NCI-H774 (cell line): ENCODE data around the gene LRIT2.
A peak's percentile ranks its signal among the peaks of the same experiment; 100 is the strongest.
"Not testable (repeated sequence)": the region's sequence is repeated elsewhere in the genome, so short reads cannot be mapped to it uniquely, and the experiment has no call there.

Experiments used
- DNase-seq: peaks from one replicate; lab custom pipeline; 2025; lab: John Stamatoyannopoulos, UW

LRIT2 gene

GRCh38 chr10:84184517-84184916, 40.8 kb downstream of the LRIT2 start:
- no peak for DNase-seq

- no peak for DNase-seq
Measured at GRCh38 chr10:84181631-84182030, 43.7 kb downstream of the LRIT2 start.

GRCh38 chr10:84180386-84180785, 45.0 kb downstream of the LRIT2 start:
- not testable (repeated sequence) for DNase-seq

- DNase-seq = peak; percentile 27
Measured at GRCh38 chr10:84179059-84179710, 46.2 kb downstream of the LRIT2 start.

- DNase-seq = no peak
Measured at GRCh38 chr10:84178160-84178609, 47.2 kb downstream of the LRIT2 start.

- DNase-seq = no peak
Measured at GRCh38 chr10:84177541-84178141, 47.7 kb downstream of the LRIT2 start.

GRCh38 chr10:84176836-84177474, 48.4 kb downstream of the LRIT2 start:
- DNase-seq = no peak

- no peak for DNase-seq
Measured at GRCh38 chr10:84176351-84176750, 49.0 kb downstream of the LRIT2 start.

- no peak for DNase-seq
Measured at GRCh38 chr10:84175436-84175835, 49.9 kb downstream of the LRIT2 start.

GRCh38 chr10:84173501-84173929, 51.8 kb downstream of the LRIT2 start, which contains the start of gene GPR15LG:
Gene GPR15LG (plus strand): TSS chr10:84173801. CDS start chr10:84173852, 51 bp downstream.
- DNase-seq = no peak

- no peak for DNase-seq
Measured at GRCh38 chr10:84172467-84173356, 52.6 kb downstream of the LRIT2 start.

GRCh38 chr10:84171700-84172466, 53.5 kb downstream of the LRIT2 start:
- not testable (repeated sequence) for DNase-seq

GRCh38 chr10:84171237-84171636, 54.1 kb downstream of the LRIT2 start:
- DNase-seq = not testable (repeated sequence)
